K562 (cell line): ENCODE measurements around the gene GFOD1.

Experiments
- CEBPG ChIP-seq, 3 experiments: fragments of 200-800 bp in 1 of 3; sonication (Bioruptor generic) in 1 of 3; sonication (generic) in 1 of 3; formaldehyde crosslinking in 1 of 3; IDR thresholded peaks in 2 of 3; conservative IDR thresholded peaks in 1 of 3; 2 replicates each; pipeline versions ENCODE4 v1.6.1 to v1.8.0; 2016 to 2022; ENCODE audit warnings: missing compliant biosample characterization in 2 of 3, missing genetic modification characterization in 2 of 3, mild to moderate bottlenecking in 1 of 3, missing genetic modification reagents in 1 of 3
- ELF1 ChIP-seq: fragments of 200-800 bp; sonication (Bioruptor generic); IDR thresholded peaks from 2 replicates; pipeline ENCODE4 v1.6.1; 2016; ENCODE audit warnings: missing genetic modification characterization, missing compliant biosample characterization
- GABPB1 ChIP-seq: sonication (generic); formaldehyde crosslinking; IDR thresholded peaks from 2 replicates; pipeline ENCODE4 v1.8.0; 2022; ENCODE audit warnings: mild to moderate bottlenecking, missing genetic modification reagents
- NFE2L1 ChIP-seq: fragments of 450-650 bp; IDR thresholded peaks from 2 replicates; pipeline ENCODE4 v1.6.1; 2016; ENCODE audit warnings: missing genetic modification characterization, low read depth, mild to moderate bottlenecking, missing compliant biosample characterization, moderate library complexity, borderline replicate concordance
- POLR2AphosphoS5 ChIP-seq: IDR thresholded peaks from 2 replicates; pipeline ENCODE4 v1.6.1; 2011; ENCODE audit warnings: mild to moderate bottlenecking, low read depth, low read length, moderate library complexity; ENCODE audit not compliant: control insufficient read depth, insufficient read depth
- YY1 ChIP-seq, 3 experiments: IDR thresholded peaks; 2 replicates each; pipeline ENCODE4 v1.6.1; 2011; ENCODE audit warnings: low read length in 2 of 3, mild to moderate bottlenecking in 2 of 3, moderate library complexity in 2 of 3, borderline replicate concordance in 1 of 3, control low read depth in 1 of 3, low read depth in 1 of 3; ENCODE audit not compliant: insufficient read depth in 3 of 3, insufficient replicate concordance in 2 of 3, control insufficient read depth in 1 of 3, insufficient read length in 1 of 3; ENCODE audit errors: extremely low read depth in 1 of 3
- ZNF431 ChIP-seq: sonication (generic); formaldehyde crosslinking; IDR thresholded peaks from 2 replicates; pipeline ENCODE4 v1.8.0; 2022; ENCODE audit warnings: mild to moderate bottlenecking, missing genetic modification reagents
- ZNF766 ChIP-seq: fragments of 200-800 bp; sonication (Bioruptor generic); conservative IDR thresholded peaks from 2 replicates; pipeline ENCODE4 v1.6.1; 2016; ENCODE audit warnings: missing genetic modification characterization, missing compliant biosample characterization
- TF ChIP-seq, protein P1 (sequence below), 3 experiments: IDR thresholded peaks in 2 of 3; conservative IDR thresholded peaks in 1 of 3; 2 replicates each; pipeline ENCODE4 v1.5.1; 2011 to 2012; ENCODE audit warnings: low read length in 3 of 3, mild to moderate bottlenecking in 3 of 3, control low read depth in 2 of 3, improper control_type of control experiment in 1 of 3, inconsistent platforms in 1 of 3, low read depth in 1 of 3, mixed read lengths in 1 of 3, moderate library complexity in 1 of 3; ENCODE audit not compliant: insufficient read depth in 2 of 3

- TF ChIP-seq, protein P1, sequence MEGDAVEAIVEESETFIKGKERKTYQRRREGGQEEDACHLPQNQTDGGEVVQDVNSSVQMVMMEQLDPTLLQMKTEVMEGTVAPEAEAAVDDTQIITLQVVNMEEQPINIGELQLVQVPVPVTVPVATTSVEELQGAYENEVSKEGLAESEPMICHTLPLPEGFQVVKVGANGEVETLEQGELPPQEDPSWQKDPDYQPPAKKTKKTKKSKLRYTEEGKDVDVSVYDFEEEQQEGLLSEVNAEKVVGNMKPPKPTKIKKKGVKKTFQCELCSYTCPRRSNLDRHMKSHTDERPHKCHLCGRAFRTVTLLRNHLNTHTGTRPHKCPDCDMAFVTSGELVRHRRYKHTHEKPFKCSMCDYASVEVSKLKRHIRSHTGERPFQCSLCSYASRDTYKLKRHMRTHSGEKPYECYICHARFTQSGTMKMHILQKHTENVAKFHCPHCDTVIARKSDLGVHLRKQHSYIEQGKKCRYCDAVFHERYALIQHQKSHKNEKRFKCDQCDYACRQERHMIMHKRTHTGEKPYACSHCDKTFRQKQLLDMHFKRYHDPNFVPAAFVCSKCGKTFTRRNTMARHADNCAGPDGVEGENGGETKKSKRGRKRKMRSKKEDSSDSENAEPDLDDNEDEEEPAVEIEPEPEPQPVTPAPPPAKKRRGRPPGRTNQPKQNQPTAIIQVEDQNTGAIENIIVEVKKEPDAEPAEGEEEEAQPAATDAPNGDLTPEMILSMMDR (IDR thresholded peaks at IDR 0.05 in 2 of 3, conservative IDR thresholded peaks at IDR 0.05 in 1 of 3; ENCODE audit: insufficient read depth in 2 of 3, low read depth in 1 of 3, low read length in 3 of 3): no peak
- TF ChIP-seq YY1 (IDR thresholded peaks at IDR 0.05; ENCODE audit: borderline replicate concordance in 1 of 3, control insufficient read depth in 1 of 3, extremely low read depth in 1 of 3, insufficient read depth in 3 of 3, insufficient read length in 1 of 3, insufficient replicate concordance in 2 of 3, low read depth in 1 of 3, low read length in 2 of 3): peak in 1 of 3 experiments; percentile 8
- no peak for TF ChIP-seq CEBPG (CRISPR knock-in tag; IDR thresholded peaks at IDR 0.05)
- TF ChIP-seq CEBPG (tag; conservative IDR thresholded peaks at IDR 0.05 in 1 of 2, IDR thresholded peaks at IDR 0.05 in 1 of 2): no peak
- no peak for TF ChIP-seq ELF1
- peak; percentile 87 for TF ChIP-seq ZNF766 (CRISPR knock-in tag)
- peak; percentile 59; the same call in 1 of the 2 replicates for TF ChIP-seq GABPB1 (CRISPR knock-in tag)
- TF ChIP-seq NFE2L1 (tag): no peak
- peak; percentile 70 for TF ChIP-seq POLR2AphosphoS5
- TF ChIP-seq ZNF431 (CRISPR knock-in tag): no peak
These were observed 126.5 kb downstream of the GFOD1 start for GRCh38 chr6:13360671-13361540.
